Stimulated activated CD8-positive, alpha-beta memory T cell treated with anti-CD3 and anti-CD28 coated beads, Interleukin-7, amount 100 ng/mL, for 4 hours (primary cell): ENCODE data around the gene ATF5.

Experiments used
- DNase-seq, 2 donors: peaks; one replicate each; pipeline ENCODE4 v3.0.0-alpha.2; 2020; ENCODE audit warnings: low read depth in 2 of 2

ATF5 gene

GRCh38 chr19:49929121-49929610, at the start of gene ATF5, which contains the start of gene NUP62:
Gene ATF5, plus strand, starts transcription at chr19:49929205. Its CDS starts 1,646 bp downstream, at chr19:49930851.
Gene NUP62, minus strand, starts transcription at chr19:49929504. Its CDS starts 19,697 bp downstream, at chr19:49909807.
- peak; percentile 80 to 88 for DNase-seq

GRCh38 chr19:49879243-49879963, 49.6 kb upstream of the ATF5 start:
- no peak for DNase-seq

- DNase-seq = no peak
These were observed 48.7 kb upstream of the ATF5 start for GRCh38 chr19:49880162-49880869.

GRCh38 chr19:49881186-49881585, 47.8 kb upstream of the ATF5 start:
- no peak for DNase-seq

- no peak for DNase-seq
These were observed 47.2 kb upstream of the ATF5 start for GRCh38 chr19:49881672-49882394.

GRCh38 chr19:49882643-49883042, 46.4 kb upstream of the ATF5 start:
- no peak for DNase-seq

GRCh38 chr19:49883094-49883493, 45.9 kb upstream of the ATF5 start:
- DNase-seq = no peak

- no peak for DNase-seq
These were observed 44.9 kb upstream of the ATF5 start for GRCh38 chr19:49884109-49884508.

GRCh38 chr19:49884760-49885159, 44.2 kb upstream of the ATF5 start:
- no peak for DNase-seq

- DNase-seq = no peak
These were observed 41.9 kb upstream of the ATF5 start for GRCh38 chr19:49887037-49887664.

GRCh38 chr19:49887665-49888509, 41.1 kb upstream of the ATF5 start:
- no peak for DNase-seq

- no peak for DNase-seq
These were observed 40.5 kb upstream of the ATF5 start for GRCh38 chr19:49888510-49888824.

GRCh38 chr19:49889038-49889686, 39.8 kb upstream of the ATF5 start:
- DNase-seq = no peak

- peak in 1 of 2 donors; percentile 61 for DNase-seq
These were observed 39.2 kb upstream of the ATF5 start for GRCh38 chr19:49889687-49890348.

- peak in 1 of 2 donors; percentile 68 for DNase-seq
These were observed 38.4 kb upstream of the ATF5 start for GRCh38 chr19:49890349-49891311.

GRCh38 chr19:49891393-49891792, 37.6 kb upstream of the ATF5 start:
- DNase-seq = no peak

GRCh38 chr19:49892716-49893115, 36.3 kb upstream of the ATF5 start:
- no peak for DNase-seq

- no peak for DNase-seq
These were observed 34.9 kb upstream of the ATF5 start for GRCh38 chr19:49894011-49894664.
